ENCODE results near the gene SUSD6.
A peak's percentile ranks its signal among the peaks of the same experiment; 100 is the strongest.

SUSD6 gene

DNA sequence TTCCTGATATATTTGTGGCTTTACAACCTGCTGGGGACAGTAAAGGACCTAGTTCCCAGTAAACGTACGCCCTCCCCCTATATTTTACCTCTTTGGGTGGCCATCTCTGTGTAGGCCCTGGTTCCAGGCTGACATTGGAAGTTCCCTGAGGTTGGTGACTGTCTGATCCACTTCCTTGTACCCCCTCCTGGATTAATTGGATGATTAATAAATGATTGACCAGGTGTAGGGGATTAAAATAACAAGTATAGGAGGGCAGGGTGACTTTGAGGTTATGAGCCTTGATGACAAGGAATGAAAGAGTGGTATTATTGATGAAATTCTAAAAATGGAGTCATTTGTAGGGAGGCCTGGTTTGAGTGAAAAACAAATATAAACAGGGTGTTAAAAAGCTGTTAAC is 9.6 kb downstream of the SUSD6 start:
- DNase-seq (ENCODE audit: low spot score): no peak
- Histone ChIP-seq H3K23ac (ENCODE audit: low read depth, low read length, poor library complexity) (no peak overlapping the region), H3K79me1 (ENCODE audit: low read depth, low read length) (no peaks in the 10 kb centered on the region), H3K4me1 (ENCODE audit: control insufficient read depth in 2 of 2, insufficient read depth in 1 of 2, low read depth in 1 of 2, low read length in 2 of 2) (peaks cover 6 to 12% of the 10 kb centered on the region in 2 donors), H3K4ac (ENCODE audit: low read length) (no peak overlapping the region), H2BK120ac (ENCODE audit: low read depth, low read length) (no peak overlapping the region), H3K4me2 (ENCODE audit: insufficient read depth, low read length, poor library complexity, severe bottlenecking) (no peak overlapping the region), H4K91ac (ENCODE audit: low read depth, low read length, poor library complexity) (no peak overlapping the region), H3K4me3 (ENCODE audit: low read length in 2 of 2) (no peak overlapping the region), H3K18ac (ENCODE audit: low read length) (no peak overlapping the region), H3K27me3 (ENCODE audit: control insufficient read depth in 3 of 3, insufficient read depth in 3 of 3, low read depth in 1 of 3, low read length in 3 of 3) (no peaks in the 10 kb centered on the region), H2AFZ (ENCODE audit: low read length) (no peak overlapping the region), H3K9me3 (replicated peaks in 1 of 2; ENCODE audit: control insufficient read depth in 2 of 2, insufficient read depth in 1 of 2, low read depth in 1 of 2, low read length in 2 of 2) (no peaks in the 10 kb centered on the region), H3K36me3 (replicated peaks in 1 of 2; ENCODE audit: control insufficient read depth in 2 of 2, insufficient read depth in 2 of 2, low read length in 2 of 2) (no peaks in the 10 kb centered on the region), H2AK5ac (ENCODE audit: low read depth, low read length) (no peak overlapping the region), H3K27ac (replicated peaks; ENCODE audit: low read length) (no peak overlapping the region), H4K8ac (ENCODE audit: low read depth, low read length) (no peak overlapping the region), H3K9ac (ENCODE audit: low read depth, low read length, poor library complexity) (peak overlapping the region; percentile 5), H2BK12ac (ENCODE audit: low read length) (no peak overlapping the region), H2BK15ac (ENCODE audit: low read length) (no peak overlapping the region), H3K14ac (ENCODE audit: low read length) (no peak overlapping the region), H2BK5ac (ENCODE audit: low read length) (no peak overlapping the region)
- WGBS, 2 donors (ENCODE audit: extremely low coverage in 2 of 2, insufficient read length in 2 of 2, insufficient replicate concordance in 1 of 2): no CpG with 5 or more reads among the region's 2 CpGs

DNA sequence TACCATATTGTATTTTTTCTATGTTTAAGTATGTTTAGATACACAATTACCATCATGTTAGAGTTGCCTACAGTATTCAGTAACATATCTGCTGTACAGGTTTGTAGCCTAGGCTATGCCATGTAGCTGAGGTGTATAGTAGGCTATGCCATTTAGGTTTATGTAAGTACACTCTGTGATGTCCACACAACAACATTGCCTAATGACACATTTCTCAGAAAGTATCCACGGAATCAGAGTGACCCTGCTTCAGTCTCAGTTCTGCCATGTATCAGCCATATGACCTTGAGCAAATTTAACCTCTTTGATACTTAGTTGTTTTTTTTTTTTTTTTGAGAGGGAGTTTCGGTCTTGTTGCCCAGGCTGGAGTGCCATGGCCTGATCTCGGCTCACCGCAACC is 12.7 kb downstream of the SUSD6 start:
- Histone ChIP-seq H3K18ac (ENCODE audit: low read length) (no peak overlapping the region), H3K4ac (ENCODE audit: low read length) (no peak overlapping the region), H3K9me3 (replicated peaks in 1 of 2; ENCODE audit: control insufficient read depth in 2 of 2, insufficient read depth in 1 of 2, low read depth in 1 of 2, low read length in 2 of 2) (no peaks in the 10 kb centered on the region), H3K9ac (ENCODE audit: low read depth, low read length, poor library complexity) (no peak overlapping the region), H3K4me2 (ENCODE audit: insufficient read depth, low read length, poor library complexity, severe bottlenecking) (no peak overlapping the region), H2BK15ac (ENCODE audit: low read length) (no peak overlapping the region), H4K91ac (ENCODE audit: low read depth, low read length, poor library complexity) (no peak overlapping the region), H3K4me1 (ENCODE audit: control insufficient read depth in 2 of 2, insufficient read depth in 1 of 2, low read depth in 1 of 2, low read length in 2 of 2) (peaks cover 7 to 8% of the 10 kb centered on the region in 2 donors), H2BK120ac (ENCODE audit: low read depth, low read length) (no peak overlapping the region), H2AFZ (ENCODE audit: low read length) (no peak overlapping the region), H3K79me1 (ENCODE audit: low read depth, low read length) (no peaks in the 10 kb centered on the region), H3K4me3 (ENCODE audit: low read length in 2 of 2) (no peak overlapping the region), H3K23ac (ENCODE audit: low read depth, low read length, poor library complexity) (no peak overlapping the region), H2AK5ac (ENCODE audit: low read depth, low read length) (no peak overlapping the region), H3K27me3 (ENCODE audit: control insufficient read depth in 3 of 3, insufficient read depth in 3 of 3, low read depth in 1 of 3, low read length in 3 of 3) (no peaks in the 10 kb centered on the region), H3K36me3 (replicated peaks in 1 of 2; ENCODE audit: control insufficient read depth in 2 of 2, insufficient read depth in 2 of 2, low read length in 2 of 2) (no peaks in the 10 kb centered on the region), H3K27ac (replicated peaks; ENCODE audit: low read length) (no peak overlapping the region), H4K8ac (ENCODE audit: low read depth, low read length) (no peak overlapping the region), H2BK5ac (ENCODE audit: low read length) (no peak overlapping the region), H3K14ac (ENCODE audit: low read length) (no peak overlapping the region), H2BK12ac (ENCODE audit: low read length) (no peak overlapping the region)
- WGBS, 2 donors (ENCODE audit: extremely low coverage in 2 of 2, insufficient read length in 2 of 2, insufficient replicate concordance in 1 of 2): no CpG with 5 or more reads among the region's 4 CpGs
- no peak for DNase-seq (ENCODE audit: low spot score)

- Histone ChIP-seq H4K8ac (ENCODE audit: low read depth, low read length) (no peak overlapping the region), H2AFZ (ENCODE audit: low read length) (no peak overlapping the region), H2BK5ac (ENCODE audit: low read length) (no peak overlapping the region), H3K27ac (replicated peaks; ENCODE audit: low read length) (no peak overlapping the region), H3K27me3 (ENCODE audit: control insufficient read depth in 3 of 3, insufficient read depth in 3 of 3, low read depth in 1 of 3, low read length in 3 of 3) (no peaks in the 10 kb centered on the region), H3K9me3 (replicated peaks in 1 of 2; ENCODE audit: control insufficient read depth in 2 of 2, insufficient read depth in 1 of 2, low read depth in 1 of 2, low read length in 2 of 2) (no peaks in the 10 kb centered on the region), H3K79me1 (ENCODE audit: low read depth, low read length) (no peaks in the 10 kb centered on the region), H3K14ac (ENCODE audit: low read length) (no peak overlapping the region), H3K4me3 (ENCODE audit: low read length in 2 of 2) (no peak overlapping the region), H3K9ac (ENCODE audit: low read depth, low read length, poor library complexity) (no peak overlapping the region), H3K4me2 (ENCODE audit: insufficient read depth, low read length, poor library complexity, severe bottlenecking) (no peak overlapping the region), H2BK15ac (ENCODE audit: low read length) (no peak overlapping the region), H2BK12ac (ENCODE audit: low read length) (no peak overlapping the region), H2BK120ac (ENCODE audit: low read depth, low read length) (no peak overlapping the region), H2AK5ac (ENCODE audit: low read depth, low read length) (no peak overlapping the region), H3K36me3 (replicated peaks in 1 of 2; ENCODE audit: control insufficient read depth in 2 of 2, insufficient read depth in 2 of 2, low read length in 2 of 2) (no peaks in the 10 kb centered on the region), H3K23ac (ENCODE audit: low read depth, low read length, poor library complexity) (no peak overlapping the region), H3K4me1 (ENCODE audit: control insufficient read depth in 2 of 2, insufficient read depth in 1 of 2, low read depth in 1 of 2, low read length in 2 of 2) (peaks cover 11 to 16% of the 10 kb centered on the region in 2 donors), H3K4ac (ENCODE audit: low read length) (no peak overlapping the region), H4K91ac (ENCODE audit: low read depth, low read length, poor library complexity) (no peak overlapping the region), H3K18ac (ENCODE audit: low read length) (peak overlapping the region; percentile 15)
- WGBS, 2 donors (ENCODE audit: extremely low coverage in 2 of 2, insufficient read length in 2 of 2, insufficient replicate concordance in 1 of 2): no CpG with 5 or more reads among the region's 11 CpGs
- no peak for DNase-seq (ENCODE audit: low spot score)
Measured at GRCh38 chr14:69625299-69626131, 14.1 kb downstream of the SUSD6 start.

DNA sequence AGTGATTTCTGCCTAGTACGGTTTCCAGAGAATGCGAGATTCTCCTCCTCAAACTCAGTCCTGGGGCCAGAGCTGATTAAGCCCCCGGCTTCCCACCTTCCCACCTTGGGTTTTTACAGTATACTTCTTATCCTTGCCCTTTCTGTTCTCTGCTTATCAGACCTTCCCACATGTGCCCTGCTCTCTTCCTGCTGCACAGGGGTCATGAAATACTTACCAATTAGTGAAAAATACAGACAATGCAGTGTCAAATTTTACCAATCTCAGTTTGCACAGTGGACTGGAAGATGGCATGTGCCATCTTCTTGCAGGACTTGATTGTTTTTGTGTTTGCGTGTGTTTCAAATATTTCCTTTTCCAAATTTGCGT is 14.7 kb downstream of the SUSD6 start:
- Histone ChIP-seq H3K4ac (ENCODE audit: low read length) (no peak overlapping the region), H3K9me3 (replicated peaks in 1 of 2; ENCODE audit: control insufficient read depth in 2 of 2, insufficient read depth in 1 of 2, low read depth in 1 of 2, low read length in 2 of 2) (no peaks in the 10 kb centered on the region), H3K4me3 (ENCODE audit: low read length in 2 of 2) (no peak overlapping the region), H3K79me1 (ENCODE audit: low read depth, low read length) (no peaks in the 10 kb centered on the region), H3K4me1 (ENCODE audit: control insufficient read depth in 2 of 2, insufficient read depth in 1 of 2, low read depth in 1 of 2, low read length in 2 of 2) (peaks cover 11 to 21% of the 10 kb centered on the region in 2 donors), H3K27me3 (ENCODE audit: control insufficient read depth in 3 of 3, insufficient read depth in 3 of 3, low read depth in 1 of 3, low read length in 3 of 3) (no peaks in the 10 kb centered on the region), H3K4me2 (ENCODE audit: insufficient read depth, low read length, poor library complexity, severe bottlenecking) (no peak overlapping the region), H3K14ac (ENCODE audit: low read length) (no peak overlapping the region), H3K9ac (ENCODE audit: low read depth, low read length, poor library complexity) (no peak overlapping the region), H4K8ac (ENCODE audit: low read depth, low read length) (no peak overlapping the region), H2BK5ac (ENCODE audit: low read length) (no peak overlapping the region), H2BK15ac (ENCODE audit: low read length) (no peak overlapping the region), H4K91ac (ENCODE audit: low read depth, low read length, poor library complexity) (no peak overlapping the region), H3K18ac (ENCODE audit: low read length) (no peak overlapping the region), H2BK12ac (ENCODE audit: low read length) (no peak overlapping the region), H2AFZ (ENCODE audit: low read length) (no peak overlapping the region), H3K36me3 (replicated peaks in 1 of 2; ENCODE audit: control insufficient read depth in 2 of 2, insufficient read depth in 2 of 2, low read length in 2 of 2) (no peaks in the 10 kb centered on the region), H3K23ac (ENCODE audit: low read depth, low read length, poor library complexity) (no peak overlapping the region), H2AK5ac (ENCODE audit: low read depth, low read length) (no peak overlapping the region), H2BK120ac (ENCODE audit: low read depth, low read length) (no peak overlapping the region), H3K27ac (replicated peaks; ENCODE audit: low read length) (no peak overlapping the region)
- WGBS, 2 donors (ENCODE audit: extremely low coverage in 2 of 2, insufficient read length in 2 of 2, insufficient replicate concordance in 1 of 2): no CpG with 5 or more reads among the region's 5 CpGs
- DNase-seq (ENCODE audit: low spot score): no peak
